Fibroblast of villous mesenchyme (primary cell): ENCODE measurements around the gene WHRN. TPM values are rescaled to one million over a fixed set of nuclear protein-coding genes. Genes with fewer than 3 reads are reported as not detected.

Experiments used
- DNase-seq: peaks from one replicate; pipeline ENCODE4 v3.0.0-alpha.2; 2010; ENCODE audit warnings: low read depth
- H3K4me3 ChIP-seq: 2 replicates; pipeline ENCODE4 v1.5.1; 2011; ENCODE audit warnings: low read depth, mild to moderate bottlenecking, low read length
- small RNA-seq: library from RNA; depleted of rRNA; stranded (forward); fragments of <200 nt; gene quantifications from one replicate; pipeline ENCODE3, GENCODE V24; 2012
- total RNA-seq: library from RNA; depleted of rRNA; stranded (reverse); fragments of >200 nt; gene quantifications from 2 replicates; pipeline ENCODE4 v1.2.3, GENCODE V29; 2012
- TF ChIP-seq, protein P1 (sequence below): IDR thresholded peaks from 2 replicates; pipeline ENCODE4 v1.5.1; 2012; ENCODE audit warnings: low read depth, mild to moderate bottlenecking, low read length; ENCODE audit not compliant: insufficient read depth

Gene WHRN
- total RNA-seq, 1 donor, result 1.3 TPM

DNA sequence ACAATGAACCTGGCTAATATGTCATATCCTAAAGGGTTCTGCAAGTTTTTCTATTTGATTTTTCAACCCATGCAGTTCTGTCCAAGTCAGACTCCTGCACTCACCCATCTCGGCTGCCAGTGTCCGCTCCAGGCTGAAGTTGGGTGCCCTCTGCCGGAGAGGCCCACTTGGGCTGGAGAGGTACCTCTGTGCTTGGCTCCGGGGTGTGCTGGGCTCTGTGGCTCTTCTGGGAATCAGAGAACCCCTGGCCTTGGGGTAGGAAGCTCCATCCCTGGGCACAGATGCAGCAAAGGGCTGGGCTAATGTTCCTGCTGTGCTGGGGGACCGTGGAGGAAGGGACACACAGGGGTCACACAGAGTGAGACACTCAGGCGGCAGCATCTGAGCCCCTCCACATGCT, 149.5 kb downstream of the WHRN start:
- TF ChIP-seq, protein P1, sequence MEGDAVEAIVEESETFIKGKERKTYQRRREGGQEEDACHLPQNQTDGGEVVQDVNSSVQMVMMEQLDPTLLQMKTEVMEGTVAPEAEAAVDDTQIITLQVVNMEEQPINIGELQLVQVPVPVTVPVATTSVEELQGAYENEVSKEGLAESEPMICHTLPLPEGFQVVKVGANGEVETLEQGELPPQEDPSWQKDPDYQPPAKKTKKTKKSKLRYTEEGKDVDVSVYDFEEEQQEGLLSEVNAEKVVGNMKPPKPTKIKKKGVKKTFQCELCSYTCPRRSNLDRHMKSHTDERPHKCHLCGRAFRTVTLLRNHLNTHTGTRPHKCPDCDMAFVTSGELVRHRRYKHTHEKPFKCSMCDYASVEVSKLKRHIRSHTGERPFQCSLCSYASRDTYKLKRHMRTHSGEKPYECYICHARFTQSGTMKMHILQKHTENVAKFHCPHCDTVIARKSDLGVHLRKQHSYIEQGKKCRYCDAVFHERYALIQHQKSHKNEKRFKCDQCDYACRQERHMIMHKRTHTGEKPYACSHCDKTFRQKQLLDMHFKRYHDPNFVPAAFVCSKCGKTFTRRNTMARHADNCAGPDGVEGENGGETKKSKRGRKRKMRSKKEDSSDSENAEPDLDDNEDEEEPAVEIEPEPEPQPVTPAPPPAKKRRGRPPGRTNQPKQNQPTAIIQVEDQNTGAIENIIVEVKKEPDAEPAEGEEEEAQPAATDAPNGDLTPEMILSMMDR, result no peak
- no peak overlapping the region for H3K4me3 ChIP-seq
- DNase-seq, result no peak

Small RNAs within 50 kb of the gene (small RNA-seq; reads per million reads assigned to genes)
- gene AL138895.2, result not detected

Other genes starting within 250 kb of the WHRN start
- gene ORM1, start 182.4 kb downstream of the WHRN start, total RNA-seq, result not detected in 2 replicates
- gene ORM2, start 175.6 kb downstream of the WHRN start, total RNA-seq, result not detected in 2 replicates
- 11.2 and 14.8 TPM in 2 replicates for gene AKNA, start 117.5 kb downstream of the WHRN start, total RNA-seq
- 114 and 123 TPM in 2 replicates for gene ATP6V1G1, start 82.3 kb upstream of the WHRN start, total RNA-seq
- gene TMEM268, start 105.8 kb upstream of the WHRN start, total RNA-seq, result 7.3 and 11.0 TPM in 2 replicates
- not detected in 2 replicates for gene TEX53, start 152.3 kb upstream of the WHRN start, total RNA-seq
- not detected in 2 replicates for gene TEX48, start 176.7 kb upstream of the WHRN start, total RNA-seq